ENCODE measurements around the gene YEATS4. TPM values are rescaled to one million over a fixed set of nuclear protein-coding genes. Genes with fewer than 3 reads are reported as not detected.

The YEATS4 gene
- total RNA-seq, 6 experiments from 2014 or later = 7.3 to 11.1 (median 10.4) TPM

DNA sequence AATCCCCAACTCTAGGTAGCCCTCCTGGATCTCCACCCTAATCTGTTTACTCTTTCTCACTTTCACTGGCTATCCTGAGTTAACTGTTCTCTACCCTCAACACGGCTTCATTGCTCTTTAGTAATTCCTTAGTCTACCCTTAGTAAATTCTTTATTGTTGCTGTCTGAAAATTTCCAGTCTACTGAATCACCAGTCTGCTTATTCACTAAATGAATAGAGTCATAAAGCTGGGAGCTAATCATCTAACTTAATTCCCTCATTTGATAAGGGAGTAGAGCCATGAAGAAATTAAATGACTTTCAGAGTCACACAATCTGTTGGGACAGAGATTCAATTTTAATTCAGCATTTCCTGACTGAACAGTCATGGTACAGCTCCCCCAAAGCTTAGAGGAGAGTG lies 36.5 kb downstream of the YEATS4 start:
- Mint-ChIP-seq H3K27me3 (ENCODE audit: insufficient read depth) (peaks cover under 1% of the 10 kb centered on the region; the same call in 1 of the 2 replicates), H3K27ac (peak overlapping the region; percentile 39), H3K9me3 (peaks cover 5% of the 10 kb centered on the region), H3K4me3 (no peak overlapping the region), H3K4me1 (ENCODE audit: low read depth) (peaks cover 56% of the 10 kb centered on the region), H3K36me3 (ENCODE audit: low read depth) (peaks cover 23% of the 10 kb centered on the region)
- DNase-seq = no peak
- TF ChIP-seq, protein P1, sequence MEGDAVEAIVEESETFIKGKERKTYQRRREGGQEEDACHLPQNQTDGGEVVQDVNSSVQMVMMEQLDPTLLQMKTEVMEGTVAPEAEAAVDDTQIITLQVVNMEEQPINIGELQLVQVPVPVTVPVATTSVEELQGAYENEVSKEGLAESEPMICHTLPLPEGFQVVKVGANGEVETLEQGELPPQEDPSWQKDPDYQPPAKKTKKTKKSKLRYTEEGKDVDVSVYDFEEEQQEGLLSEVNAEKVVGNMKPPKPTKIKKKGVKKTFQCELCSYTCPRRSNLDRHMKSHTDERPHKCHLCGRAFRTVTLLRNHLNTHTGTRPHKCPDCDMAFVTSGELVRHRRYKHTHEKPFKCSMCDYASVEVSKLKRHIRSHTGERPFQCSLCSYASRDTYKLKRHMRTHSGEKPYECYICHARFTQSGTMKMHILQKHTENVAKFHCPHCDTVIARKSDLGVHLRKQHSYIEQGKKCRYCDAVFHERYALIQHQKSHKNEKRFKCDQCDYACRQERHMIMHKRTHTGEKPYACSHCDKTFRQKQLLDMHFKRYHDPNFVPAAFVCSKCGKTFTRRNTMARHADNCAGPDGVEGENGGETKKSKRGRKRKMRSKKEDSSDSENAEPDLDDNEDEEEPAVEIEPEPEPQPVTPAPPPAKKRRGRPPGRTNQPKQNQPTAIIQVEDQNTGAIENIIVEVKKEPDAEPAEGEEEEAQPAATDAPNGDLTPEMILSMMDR (IDR thresholded peaks at IDR 0.05) = no peak

- Mint-ChIP-seq H3K27ac (no peak overlapping the region), H3K36me3 (ENCODE audit: low read depth) (peaks cover 17% of the 10 kb centered on the region), H3K4me1 (ENCODE audit: low read depth) (peaks cover 50% of the 10 kb centered on the region), H3K9me3 (peaks cover 5% of the 10 kb centered on the region), H3K27me3 (ENCODE audit: insufficient read depth) (peaks cover 4% of the 10 kb centered on the region; the same call in 1 of the 2 replicates), H3K4me3 (no peak overlapping the region)
- TF ChIP-seq, protein P1 (IDR thresholded peaks at IDR 0.05) = no peak
- no peak for DNase-seq
Observed at GRCh38 chr12:69396963-69397362, 37.4 kb downstream of the YEATS4 start.

DNA sequence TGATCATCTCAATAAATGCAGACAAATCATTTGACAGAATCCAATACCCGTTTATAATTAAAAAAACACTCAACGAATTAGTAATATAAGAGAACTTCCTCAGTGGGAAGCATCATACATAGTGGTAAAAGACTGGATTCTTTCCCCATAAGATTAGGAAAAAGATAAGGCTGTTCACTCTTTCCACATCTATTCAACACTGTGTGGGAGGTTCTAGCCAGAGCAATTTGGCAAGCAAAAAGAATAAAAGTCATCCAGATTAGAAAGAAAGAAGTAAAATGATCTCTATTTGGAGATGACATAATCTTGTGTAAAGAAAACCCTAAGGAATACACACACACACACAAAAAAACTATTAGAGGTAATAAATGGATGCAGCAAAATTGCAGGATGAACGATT lies 38.4 kb downstream of the YEATS4 start:
- TF ChIP-seq, protein P1 (IDR thresholded peaks at IDR 0.05) = no peak
- Mint-ChIP-seq H3K36me3 (ENCODE audit: low read depth) (peaks cover 16% of the 10 kb centered on the region), H3K9me3 (peaks cover 5% of the 10 kb centered on the region), H3K4me1 (ENCODE audit: low read depth) (peaks cover 40% of the 10 kb centered on the region), H3K4me3 (no peak overlapping the region), H3K27ac (no peak overlapping the region), H3K27me3 (ENCODE audit: insufficient read depth) (peaks cover 6% of the 10 kb centered on the region; the same call in 1 of the 2 replicates)
- DNase-seq = peak; percentile 29

DNA sequence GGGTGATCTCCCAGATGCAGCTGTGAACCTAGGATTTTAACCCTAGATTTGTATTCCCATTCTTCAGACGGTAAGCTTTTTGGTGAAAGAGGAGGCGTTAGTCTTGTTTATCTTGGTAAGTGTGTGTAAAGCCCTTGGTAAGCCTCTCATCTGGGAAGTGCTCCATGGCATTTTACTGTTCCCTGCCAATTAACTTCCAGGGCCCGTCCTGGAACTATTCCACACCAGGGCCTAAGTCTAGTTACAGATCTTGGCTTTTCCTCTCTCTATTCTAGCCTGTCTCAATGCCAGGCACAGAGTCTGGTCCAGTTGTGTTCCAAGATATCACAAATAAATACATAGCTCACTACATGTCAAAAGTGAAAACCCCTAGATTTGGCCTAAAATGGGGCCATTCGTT lies 42.4 kb downstream of the YEATS4 start:
- TF ChIP-seq, protein P1 (IDR thresholded peaks at IDR 0.05) = no peak
- H3K4me3 Mint-ChIP-seq = no peak overlapping the region

GRCh38 chr12:69404851-69405565 lies 45.5 kb downstream of the YEATS4 start:
- Mint-ChIP-seq H3K9me3 (no peaks in the 10 kb centered on the region), H3K4me1 (ENCODE audit: low read depth) (peaks cover 29% of the 10 kb centered on the region), H3K36me3 (ENCODE audit: low read depth) (peaks cover 17% of the 10 kb centered on the region), H3K27me3 (ENCODE audit: insufficient read depth) (peaks cover 6% of the 10 kb centered on the region; the same call in 1 of the 2 replicates), H3K4me3 (peak overlapping the region; percentile 81), H3K27ac (peak overlapping the region; percentile 62)
- TF ChIP-seq, protein P1 (IDR thresholded peaks at IDR 0.05) = no peak
- DNase-seq = no peak

More for the DNA sequence above, 42.4 kb downstream of the YEATS4 start:
- peaks cover 41% of the 10 kb centered on the region for H3K4me1 Mint-ChIP-seq (ENCODE audit: low read depth)
- H3K27ac Mint-ChIP-seq = no peak overlapping the region
- H3K9me3 Mint-ChIP-seq = peaks cover 5% of the 10 kb centered on the region
- DNase-seq = no peak
- peaks cover 6% of the 10 kb centered on the region; the same call in 1 of the 2 replicates for H3K27me3 Mint-ChIP-seq (ENCODE audit: insufficient read depth)
- H3K36me3 Mint-ChIP-seq (ENCODE audit: low read depth) = peaks cover 21% of the 10 kb centered on the region

All from HFFc6 (cell line).